ENCODE measurements around the gene P2RX2.

P2RX2 gene

GRCh38 chr12:132618683-132619043 is at the start of gene P2RX2:
TSS of gene P2RX2 (plus strand) at chr12:132618776. CDS start at chr12:132618817, 41 bp downstream.
- no peak for DNase-seq

- DNase-seq, result no peak
Observed at GRCh38 chr12:132568826-132569480, 49.6 kb upstream of the P2RX2 start.

- DNase-seq, result no peak
Observed at GRCh38 chr12:132569856-132570480, 48.6 kb upstream of the P2RX2 start.

- no peak for DNase-seq
Observed at GRCh38 chr12:132570635-132571034, 47.9 kb upstream of the P2RX2 start.

- no peak for DNase-seq
Observed at GRCh38 chr12:132571051-132571450, 47.5 kb upstream of the P2RX2 start.

GRCh38 chr12:132571598-132571997 is 47.0 kb upstream of the P2RX2 start:
- no peak for DNase-seq

GRCh38 chr12:132572106-132572505 is 46.5 kb upstream of the P2RX2 start:
- DNase-seq, result no peak

- DNase-seq, result no peak
Observed at GRCh38 chr12:132572801-132573760, 45.5 kb upstream of the P2RX2 start.

- DNase-seq, result no peak
Observed at GRCh38 chr12:132574271-132574996, 44.1 kb upstream of the P2RX2 start.

- DNase-seq, result no peak
Observed at GRCh38 chr12:132575661-132576060, 42.9 kb upstream of the P2RX2 start.

- DNase-seq, result no peak
Observed at GRCh38 chr12:132576701-132577100, 41.9 kb upstream of the P2RX2 start.

GRCh38 chr12:132577191-132577920 is 41.2 kb upstream of the P2RX2 start:
- no peak for DNase-seq

GRCh38 chr12:132578118-132578517 is 40.5 kb upstream of the P2RX2 start:
- no peak for DNase-seq

GRCh38 chr12:132578826-132579225 is 39.8 kb upstream of the P2RX2 start:
- no peak for DNase-seq

GRCh38 chr12:132579744-132580143 is 38.8 kb upstream of the P2RX2 start:
- DNase-seq, result no peak

GRCh38 chr12:132580701-132581292 is 37.8 kb upstream of the P2RX2 start:
- no peak for DNase-seq

GRCh38 chr12:132581348-132582057 is 37.1 kb upstream of the P2RX2 start:
- no peak for DNase-seq

GRCh38 chr12:132582058-132582420 is 36.5 kb upstream of the P2RX2 start:
- DNase-seq, result no peak

GRCh38 chr12:132582582-132583410 is 35.8 kb upstream of the P2RX2 start:
- no peak for DNase-seq

- no peak for DNase-seq
Observed at GRCh38 chr12:132583411-132583710, 35.2 kb upstream of the P2RX2 start.

GRCh38 chr12:132583736-132584135 is 34.8 kb upstream of the P2RX2 start:
- no peak for DNase-seq

Data from CD4-positive, alpha-beta T cell treated with Interleukin-6 for 4 hours (primary cell).